NCI-H524 treated with DMSO at 0.1 percent for 48 hours (cell line): ENCODE measurements around the gene C2CD5.
"Not testable (repeated sequence)": the region's sequence is repeated elsewhere in the genome, so short reads cannot be mapped to it uniquely, and the experiment has no call there.

Experiments used
- DNase-seq: peaks from one replicate; lab custom pipeline; 2025; lab: John Stamatoyannopoulos, UW

Gene C2CD5

DNA sequence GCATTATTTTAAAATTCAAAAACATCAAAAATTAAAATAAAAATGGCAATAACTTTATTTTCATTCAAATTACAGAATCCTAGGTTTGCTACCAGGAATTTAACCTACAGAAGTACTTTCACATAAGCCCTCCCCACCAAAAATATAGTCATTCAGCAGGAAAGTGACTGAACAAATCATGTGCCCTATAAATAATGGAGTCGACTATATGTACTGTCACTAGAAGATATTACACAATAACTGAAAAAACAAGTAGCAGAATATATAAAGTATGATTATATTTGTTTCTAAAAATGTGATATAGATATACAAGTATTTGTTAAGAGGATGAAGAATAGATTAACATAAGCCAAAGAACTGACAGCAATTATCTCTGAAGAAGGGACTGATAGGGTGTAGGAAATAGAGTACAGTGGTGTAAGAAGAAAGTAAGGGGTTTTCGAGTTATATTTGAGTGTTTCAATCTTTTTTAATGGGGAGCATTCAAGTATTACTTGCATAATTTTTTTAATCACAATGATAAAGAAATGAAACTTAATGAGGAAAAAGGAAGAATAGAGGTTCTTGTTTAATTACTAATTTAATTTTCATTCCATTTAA lies 7.9 kb downstream of the C2CD5 start:
- DNase-seq: no peak

GRCh38 chr12:22535478-22535877 lies 8.9 kb downstream of the C2CD5 start:
- DNase-seq: no peak

GRCh38 chr12:22535038-22535437 lies 9.3 kb downstream of the C2CD5 start:
- no peak for DNase-seq

- DNase-seq: no peak
These were observed 11.2 kb downstream of the C2CD5 start for GRCh38 chr12:22533155-22533554.

- DNase-seq: no peak
These were observed 12.0 kb downstream of the C2CD5 start for GRCh38 chr12:22532317-22532716.

GRCh38 chr12:22531205-22531604 lies 13.1 kb downstream of the C2CD5 start:
- DNase-seq: no peak

DNA sequence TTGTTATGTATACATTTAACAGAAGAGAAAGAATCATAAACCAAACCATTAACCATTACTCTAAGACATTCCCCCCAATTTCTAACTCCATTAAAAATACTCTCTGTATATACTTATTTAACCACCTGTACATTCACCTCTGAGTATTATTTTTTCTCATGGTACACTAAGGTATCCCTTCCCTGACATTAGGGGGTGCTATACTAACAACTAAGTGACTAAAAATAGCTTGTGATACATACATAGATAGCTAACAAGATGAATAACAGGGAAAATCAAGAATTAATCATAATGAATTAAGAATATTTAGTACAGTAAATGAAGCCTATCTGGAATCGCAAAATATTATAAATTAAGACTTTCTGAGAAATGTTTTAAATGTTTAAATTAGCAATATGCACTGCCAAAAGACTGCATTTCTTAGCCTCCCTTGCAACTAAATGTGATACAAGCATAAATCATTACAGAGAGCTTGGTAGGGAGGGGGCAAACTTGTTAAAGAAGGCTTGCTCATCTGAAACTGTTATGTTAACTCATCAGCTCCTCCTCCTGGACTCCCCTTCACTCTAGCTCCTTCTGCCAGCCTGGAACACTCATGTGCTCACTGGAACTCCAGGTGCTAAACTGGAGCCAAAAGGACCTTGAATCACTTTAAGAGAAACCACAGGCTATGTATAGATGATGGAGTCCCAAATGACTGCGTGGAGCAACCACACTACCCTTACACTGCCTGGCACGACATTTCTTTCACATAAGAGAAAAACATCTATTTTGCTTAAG lies 14.9 kb downstream of the C2CD5 start:
- no peak for DNase-seq

DNA sequence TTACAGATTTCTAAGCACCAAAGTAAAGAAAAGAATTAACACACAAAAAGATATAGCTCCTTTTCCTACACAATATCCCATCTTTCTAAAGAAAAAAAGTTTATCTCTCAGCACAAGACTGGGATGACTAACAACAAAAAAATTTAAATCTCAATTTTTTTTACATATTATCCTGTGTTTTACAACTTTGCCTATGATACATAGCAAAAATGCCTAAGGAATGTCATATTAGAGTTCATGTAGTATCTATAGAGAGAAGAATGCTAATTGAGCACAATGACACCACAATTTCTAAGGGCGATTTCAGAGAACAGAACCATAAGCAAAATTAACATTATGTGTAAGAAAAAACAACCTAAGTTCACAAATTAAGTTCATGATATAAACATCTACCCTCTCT lies 16.3 kb downstream of the C2CD5 start:
- no peak for DNase-seq

DNA sequence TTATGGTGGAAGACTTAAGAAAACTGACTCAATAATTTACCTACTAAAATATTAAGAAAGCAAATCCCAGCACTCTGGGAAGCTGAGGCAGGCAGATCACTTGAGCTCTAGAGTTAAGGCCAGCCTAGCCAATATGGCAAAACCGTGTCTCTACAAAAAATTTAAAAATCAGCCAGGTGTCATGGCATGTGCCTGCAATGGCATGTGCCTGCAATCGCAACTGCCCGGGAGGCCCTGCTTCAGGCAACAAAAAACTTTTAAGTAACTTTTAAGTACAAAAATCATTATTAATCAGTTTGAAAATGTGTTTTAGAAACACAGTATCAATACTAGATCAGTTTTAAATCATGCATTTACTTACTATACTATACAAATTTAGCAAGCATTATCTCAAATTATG lies 17.5 kb downstream of the C2CD5 start:
- DNase-seq: no peak

- DNase-seq: no peak
These were observed 18.9 kb downstream of the C2CD5 start for GRCh38 chr12:22525426-22525825.

GRCh38 chr12:22518998-22519397 lies 25.3 kb downstream of the C2CD5 start:
- DNase-seq: no peak

GRCh38 chr12:22518060-22518719 lies 26.2 kb downstream of the C2CD5 start:
- DNase-seq: no peak

DNA sequence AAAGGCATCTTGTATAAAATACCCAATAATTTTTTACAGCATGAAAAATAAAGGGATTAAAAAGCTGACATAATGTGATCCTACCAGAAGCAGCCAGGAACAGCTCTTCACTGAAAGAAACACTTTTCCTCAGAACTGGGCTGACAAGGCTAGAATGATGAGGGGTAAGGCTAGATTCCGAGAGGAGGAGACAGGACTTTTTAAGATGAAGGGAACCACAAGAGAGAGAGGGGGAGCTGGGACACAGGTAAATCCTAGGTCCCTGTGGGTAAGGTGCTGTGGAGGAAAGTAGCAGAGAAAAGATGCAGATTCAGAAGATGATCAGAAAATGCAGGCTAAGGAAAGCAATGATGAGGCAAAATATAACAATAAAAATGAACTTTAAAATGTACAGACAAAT lies 29.5 kb downstream of the C2CD5 start:
- no peak for DNase-seq

GRCh38 chr12:22505826-22506225 lies 38.5 kb downstream of the C2CD5 start:
- no peak for DNase-seq

GRCh38 chr12:22500100-22500499 lies 44.2 kb downstream of the C2CD5 start:
- DNase-seq: no peak

GRCh38 chr12:22499445-22499844 lies 44.9 kb downstream of the C2CD5 start:
- no peak for DNase-seq

- no peak for DNase-seq
These were observed 50.0 kb downstream of the C2CD5 start for GRCh38 chr12:22494319-22494718.

- no peak for DNase-seq
These were observed 53.3 kb downstream of the C2CD5 start for GRCh38 chr12:22491034-22491433.

DNA sequence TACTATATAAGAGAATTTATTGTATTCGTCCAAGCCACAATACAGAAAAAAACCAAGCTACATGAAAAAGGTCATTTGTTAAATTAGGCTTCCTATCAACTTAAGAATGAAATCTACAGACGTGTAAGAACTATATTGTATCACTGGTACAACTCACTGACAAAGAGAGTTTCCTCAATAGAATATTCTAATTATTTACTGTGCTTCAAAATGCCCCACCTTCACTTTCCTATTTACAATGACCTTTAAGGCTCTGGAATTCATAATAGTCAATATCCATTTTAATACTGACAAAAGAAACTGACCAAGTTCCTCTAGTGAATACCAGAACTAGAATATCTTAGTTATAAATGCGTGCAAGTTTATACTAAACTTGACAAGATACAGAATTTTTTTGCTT lies 55.9 kb downstream of the C2CD5 start:
- no peak for DNase-seq

GRCh38 chr12:22487683-22488082 lies 56.7 kb downstream of the C2CD5 start:
- not testable (repeated sequence) for DNase-seq

DNA sequence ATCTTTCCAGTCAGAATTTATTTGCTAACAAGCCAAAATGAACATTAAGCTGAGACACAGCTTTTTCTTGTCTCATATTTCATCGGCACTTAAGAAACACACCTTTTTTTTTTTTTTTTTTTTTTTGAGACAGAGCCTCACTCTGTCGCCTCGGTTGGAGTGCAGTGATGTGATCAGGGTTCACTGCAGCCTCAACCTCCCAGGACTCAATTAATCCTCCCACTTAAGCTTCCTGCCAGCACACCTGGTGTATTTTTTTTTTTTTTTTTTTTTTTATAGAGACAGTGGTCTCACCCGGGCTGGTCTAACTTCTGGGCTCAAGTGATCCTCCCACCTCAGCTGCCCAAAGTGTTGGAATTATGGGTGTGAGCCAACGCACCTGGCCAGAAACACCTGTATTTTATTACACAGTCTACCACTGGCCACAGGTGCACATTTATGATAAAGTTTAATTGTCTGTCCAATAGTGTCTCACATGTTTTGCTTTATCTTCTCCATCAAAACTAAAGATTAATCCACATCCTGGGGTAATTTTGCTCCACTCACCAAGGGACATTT lies 62.7 kb downstream of the C2CD5 start:
- no peak for DNase-seq

- DNase-seq: not testable (repeated sequence)
These were observed 63.5 kb downstream of the C2CD5 start for GRCh38 chr12:22480814-22481213.

DNA sequence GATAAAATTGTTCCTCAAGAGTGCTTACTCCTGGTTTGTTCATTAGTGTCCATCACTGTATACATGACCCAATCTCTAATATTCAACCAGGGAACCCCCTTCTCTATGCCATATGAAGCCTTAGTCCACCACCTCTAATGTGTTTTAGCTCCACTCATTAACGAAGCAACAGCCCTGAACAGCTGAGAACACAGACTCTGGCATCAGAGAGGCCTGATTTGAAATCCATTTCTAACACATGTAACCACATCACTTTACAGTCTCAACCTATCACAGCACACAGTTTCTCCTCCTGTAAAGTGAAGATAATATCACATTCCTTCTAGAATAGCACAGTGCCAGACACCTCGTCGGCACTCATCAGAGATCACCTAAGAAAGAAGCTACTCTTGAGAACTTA lies 64.3 kb downstream of the C2CD5 start:
- DNase-seq: no peak
